GM12872 (cell line): ENCODE measurements around the gene FAM120B.

ENCODE experiments used
- CTCF ChIP-seq: IDR thresholded peaks from 3 replicates; pipeline ENCODE4 v1.5.1; 2011; ENCODE audit warnings: low read depth, mild to moderate bottlenecking, low read length, moderate library complexity; ENCODE audit not compliant: insufficient read depth

The FAM120B gene

GRCh38 chr6:170274713-170275560 lies 31.6 kb upstream of the FAM120B start:
- TF ChIP-seq CTCF = no peak

- no peak for TF ChIP-seq CTCF
These were observed 30.0 kb upstream of the FAM120B start for GRCh38 chr6:170276369-170277057.

- TF ChIP-seq CTCF = no peak
These were observed 28.4 kb upstream of the FAM120B start for GRCh38 chr6:170277893-170278742.

GRCh38 chr6:170278743-170279094 lies 27.8 kb upstream of the FAM120B start:
- TF ChIP-seq CTCF = no peak

GRCh38 chr6:170279426-170279825 lies 27.1 kb upstream of the FAM120B start:
- no peak for TF ChIP-seq CTCF

GRCh38 chr6:170279977-170280688 lies 26.4 kb upstream of the FAM120B start:
- TF ChIP-seq CTCF = no peak
